ENCODE data around the gene SLC49A3.

- TF ChIP-seq POLR2A (IDR thresholded peaks at IDR 0.05; ENCODE audit: low read length): no peak
- no peak for TF ChIP-seq GATA1 (IDR thresholded peaks at IDR 0.05; ENCODE audit: low read depth, low read length)
These were observed 42.5 kb downstream of the SLC49A3 start for GRCh38 chr4:646460-646859.

Measured in erythroblast (primary cell).